GM10266 (cell line): Measurements from ENCODE around the gene ACTA2.

Experiments
- DNase-seq: peaks from one replicate; pipeline ENCODE4 v3.0.0; 2012; ENCODE audit errors: extremely low spot score
- TF ChIP-seq, protein P1 (sequence below): IDR thresholded peaks from 2 replicates; pipeline ENCODE4 v1.5.1; 2012; ENCODE audit warnings: mild to moderate bottlenecking, low read depth; ENCODE audit not compliant: control insufficient read depth, insufficient read depth; ENCODE audit errors: missing control alignments

The ACTA2 gene

DNA sequence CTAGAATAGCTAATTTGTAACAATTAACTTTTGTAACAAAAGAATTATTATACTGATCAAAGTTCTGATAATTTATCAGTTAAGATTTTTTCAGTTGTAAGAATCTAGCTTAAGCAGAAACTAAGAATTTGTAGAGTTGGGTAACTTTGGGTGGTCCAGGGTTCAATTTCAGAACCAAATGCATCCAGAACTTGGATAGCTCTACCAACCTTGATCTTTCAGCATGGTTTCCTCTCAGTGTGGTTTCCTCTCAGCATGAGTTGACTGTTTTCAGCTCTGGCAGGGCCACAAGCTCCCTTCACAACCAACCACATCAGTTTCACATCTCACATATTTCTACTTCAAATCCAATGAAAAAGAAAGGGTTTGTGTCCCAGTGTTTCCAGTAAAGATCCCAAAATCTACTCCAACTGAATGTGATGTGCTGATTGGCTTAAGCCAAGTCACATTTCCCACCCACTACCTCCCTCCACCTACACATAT is 34.7 kb upstream of the ACTA2 start:
- TF ChIP-seq, protein P1, sequence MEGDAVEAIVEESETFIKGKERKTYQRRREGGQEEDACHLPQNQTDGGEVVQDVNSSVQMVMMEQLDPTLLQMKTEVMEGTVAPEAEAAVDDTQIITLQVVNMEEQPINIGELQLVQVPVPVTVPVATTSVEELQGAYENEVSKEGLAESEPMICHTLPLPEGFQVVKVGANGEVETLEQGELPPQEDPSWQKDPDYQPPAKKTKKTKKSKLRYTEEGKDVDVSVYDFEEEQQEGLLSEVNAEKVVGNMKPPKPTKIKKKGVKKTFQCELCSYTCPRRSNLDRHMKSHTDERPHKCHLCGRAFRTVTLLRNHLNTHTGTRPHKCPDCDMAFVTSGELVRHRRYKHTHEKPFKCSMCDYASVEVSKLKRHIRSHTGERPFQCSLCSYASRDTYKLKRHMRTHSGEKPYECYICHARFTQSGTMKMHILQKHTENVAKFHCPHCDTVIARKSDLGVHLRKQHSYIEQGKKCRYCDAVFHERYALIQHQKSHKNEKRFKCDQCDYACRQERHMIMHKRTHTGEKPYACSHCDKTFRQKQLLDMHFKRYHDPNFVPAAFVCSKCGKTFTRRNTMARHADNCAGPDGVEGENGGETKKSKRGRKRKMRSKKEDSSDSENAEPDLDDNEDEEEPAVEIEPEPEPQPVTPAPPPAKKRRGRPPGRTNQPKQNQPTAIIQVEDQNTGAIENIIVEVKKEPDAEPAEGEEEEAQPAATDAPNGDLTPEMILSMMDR: no peak
- no peak for DNase-seq

DNA sequence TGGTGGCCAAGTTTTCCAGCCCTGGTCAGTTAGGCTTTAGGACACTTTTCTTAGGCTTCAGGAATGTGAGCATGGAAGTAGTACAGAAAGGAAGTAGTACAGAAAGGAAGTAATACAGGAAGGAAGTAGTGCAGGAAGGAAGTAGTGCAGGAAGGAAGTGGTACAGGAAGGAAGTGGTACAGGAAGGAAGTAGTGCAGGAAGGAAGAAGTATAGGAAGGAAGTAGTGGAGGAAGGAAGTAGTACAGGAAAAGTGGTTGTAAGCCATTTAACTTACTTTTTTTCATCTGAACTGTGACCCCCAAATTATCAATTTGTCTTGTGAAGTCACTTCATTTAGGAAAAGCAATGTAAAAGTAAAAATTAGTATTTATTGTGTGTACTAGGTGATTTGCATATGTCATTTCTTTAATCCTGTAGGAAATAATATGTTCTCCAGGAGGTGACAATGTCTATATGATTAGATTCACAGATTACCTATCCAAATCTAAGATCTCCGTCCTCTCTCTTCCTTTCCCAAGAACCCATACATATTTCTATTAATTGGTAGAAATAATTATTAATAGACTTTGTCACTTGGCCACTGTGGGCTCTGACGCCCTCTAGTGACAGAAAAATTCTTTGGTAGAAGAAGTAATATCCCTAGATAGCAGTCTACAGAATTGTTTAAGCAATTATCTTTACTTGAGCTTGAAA is 34.1 kb upstream of the ACTA2 start:
- TF ChIP-seq, protein P1: peak; percentile 63
- peak; percentile 45 for DNase-seq

- TF ChIP-seq, protein P1: no peak
- DNase-seq: no peak
Measured at GRCh38 chr10:88984525-88984924, 32.0 kb upstream of the ACTA2 start.

- DNase-seq: no peak
- TF ChIP-seq, protein P1: no peak
Measured at GRCh38 chr10:88983939-88984338, 31.4 kb upstream of the ACTA2 start.

GRCh38 chr10:88983206-88983605 is 30.6 kb upstream of the ACTA2 start:
- no peak for DNase-seq
- TF ChIP-seq, protein P1: no peak

DNA sequence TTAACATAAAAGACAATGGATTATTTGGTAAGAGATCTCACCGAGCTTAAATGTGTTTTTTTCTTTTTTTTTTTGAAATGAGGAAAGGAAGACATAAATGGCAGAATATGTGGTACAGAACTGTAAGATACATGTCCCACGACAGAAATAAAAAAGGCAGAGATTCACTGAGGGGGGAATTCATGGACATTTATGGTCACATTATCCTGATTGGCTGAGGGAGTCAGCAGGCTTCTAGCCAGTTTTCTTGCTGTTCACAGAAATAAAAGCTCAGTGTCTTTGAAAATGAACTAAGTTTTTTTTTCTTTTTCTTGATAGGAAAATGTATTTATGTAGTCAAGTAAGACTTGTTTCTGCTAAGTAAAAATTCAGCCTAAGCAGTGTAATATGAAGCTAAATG is 29.8 kb upstream of the ACTA2 start:
- DNase-seq: no peak
- TF ChIP-seq, protein P1: no peak

DNA sequence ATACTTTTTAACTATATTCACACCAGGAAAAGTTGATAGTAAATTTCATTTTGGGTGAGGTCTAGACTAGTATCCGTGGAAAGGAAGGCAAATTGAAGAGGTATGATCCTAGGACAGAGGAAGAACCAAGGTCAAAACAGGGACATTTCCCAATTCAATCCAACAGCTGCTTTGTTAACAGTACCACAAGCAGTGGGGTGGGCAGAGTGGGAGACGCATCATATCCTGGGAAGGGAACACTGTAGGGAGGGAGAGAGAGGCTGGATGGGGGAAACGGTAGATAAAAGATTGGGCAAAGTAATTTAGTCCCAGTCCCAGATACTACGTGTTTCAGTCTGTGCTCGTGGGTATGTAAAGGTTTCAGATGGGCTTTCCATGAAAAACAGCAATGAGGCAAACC is 28.9 kb upstream of the ACTA2 start:
- no peak for DNase-seq
- TF ChIP-seq, protein P1: no peak
